SW 1271 (cell line): ENCODE results near the gene DOK3.
A peak's percentile ranks its signal among the peaks of the same experiment; 100 is the strongest.

Experiments used
- DNase-seq, 2 experiments: peaks; one replicate each; lab custom pipeline; 2025; lab: John Stamatoyannopoulos, UW

DOK3 gene

DNA sequence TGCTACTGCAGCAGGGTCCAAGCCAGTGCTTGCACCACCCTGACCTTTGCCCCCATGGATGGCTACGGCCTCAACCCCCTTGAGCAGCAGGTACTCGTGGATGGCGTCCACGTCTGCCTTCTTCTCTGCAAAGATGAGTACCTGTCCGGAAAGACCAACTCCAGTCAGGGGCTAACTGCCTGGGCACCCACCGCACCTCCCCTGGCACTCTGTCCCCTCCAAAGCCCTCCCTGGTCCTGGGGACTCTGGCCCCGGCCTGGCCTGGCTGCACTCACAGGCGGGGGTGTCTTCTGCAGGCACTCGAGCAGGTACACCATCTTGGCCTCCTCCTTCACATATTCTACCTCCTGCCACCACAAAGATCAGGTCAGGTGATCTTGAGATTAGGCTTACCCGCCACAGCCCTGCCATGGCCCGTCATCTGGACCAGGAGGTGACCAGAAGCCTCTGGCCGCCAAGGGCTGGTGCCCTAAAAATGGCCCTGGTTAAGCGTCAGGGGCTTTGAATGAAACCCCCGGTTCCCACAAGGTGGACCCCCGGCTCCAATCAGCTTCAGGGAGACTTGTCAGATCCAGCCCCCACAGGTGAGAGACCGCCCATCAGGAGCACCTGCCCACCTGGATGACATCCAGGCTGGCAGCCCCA lies 3.2 kb upstream of the DOK3 start:
- DNase-seq: no peak

DNA sequence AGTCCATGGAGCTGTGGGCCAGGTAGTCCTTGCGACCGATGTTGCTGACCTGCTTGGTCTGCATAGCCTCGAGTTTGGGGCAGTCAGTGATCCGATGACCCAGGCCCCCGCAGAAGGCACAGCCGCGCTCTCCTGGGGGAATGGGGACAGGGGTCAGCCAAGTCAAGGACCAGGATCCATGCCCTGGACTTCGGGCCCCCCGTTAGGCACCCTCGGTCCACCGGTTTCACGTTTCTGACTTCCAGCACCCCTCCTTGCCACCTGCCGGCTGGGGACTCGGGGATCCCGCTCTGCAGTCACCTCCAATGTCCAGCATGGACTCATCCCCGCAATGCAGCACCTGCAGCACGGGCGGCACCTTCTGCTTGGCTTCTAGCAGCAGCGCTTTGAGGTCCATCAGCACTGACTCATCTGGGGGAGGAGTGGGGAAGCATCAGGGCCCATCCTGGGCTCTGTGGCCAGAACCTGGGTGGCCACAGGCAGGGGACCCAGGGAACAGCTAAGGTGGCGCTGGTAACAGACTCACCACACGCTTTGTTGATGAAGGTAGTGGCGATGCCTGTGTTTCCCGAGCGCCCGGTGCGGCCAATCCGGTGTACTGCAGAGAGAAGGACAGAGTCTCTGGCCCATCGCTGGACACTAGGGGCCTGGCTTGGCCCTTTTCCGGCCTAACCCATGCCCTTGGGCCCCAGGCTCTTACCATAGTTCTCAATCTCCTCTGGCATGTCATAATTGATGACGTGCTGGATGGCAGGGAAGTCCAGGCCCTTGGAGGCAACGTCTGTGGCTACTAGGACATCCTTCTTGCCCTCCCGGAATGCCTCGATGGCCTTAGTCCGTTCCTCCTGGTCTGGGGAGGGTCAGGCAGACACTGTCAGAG lies 2.4 kb upstream of the DOK3 start:
- DNase-seq: no peak

DNA sequence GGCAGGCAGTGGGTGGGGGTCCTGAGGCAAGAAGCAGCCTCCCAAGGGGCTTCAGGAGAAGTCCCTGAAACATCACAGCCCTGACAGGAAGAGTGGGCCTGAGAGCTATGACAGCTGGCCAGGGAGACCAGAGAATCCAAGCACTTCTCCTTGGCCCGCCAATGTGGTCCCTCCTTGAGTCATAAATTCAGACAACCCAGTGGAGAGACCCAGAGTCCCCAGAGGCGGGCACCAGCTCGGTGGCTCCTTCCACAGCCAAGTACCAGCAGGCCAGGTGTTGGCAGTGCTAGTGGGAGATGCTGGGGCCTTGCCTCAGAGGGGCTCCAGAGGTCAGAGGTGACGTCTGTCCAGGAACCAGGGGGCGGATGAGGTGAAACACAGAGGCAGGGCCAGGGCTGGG lies 1.6 kb upstream of the DOK3 start:
- DNase-seq: no peak

DNA sequence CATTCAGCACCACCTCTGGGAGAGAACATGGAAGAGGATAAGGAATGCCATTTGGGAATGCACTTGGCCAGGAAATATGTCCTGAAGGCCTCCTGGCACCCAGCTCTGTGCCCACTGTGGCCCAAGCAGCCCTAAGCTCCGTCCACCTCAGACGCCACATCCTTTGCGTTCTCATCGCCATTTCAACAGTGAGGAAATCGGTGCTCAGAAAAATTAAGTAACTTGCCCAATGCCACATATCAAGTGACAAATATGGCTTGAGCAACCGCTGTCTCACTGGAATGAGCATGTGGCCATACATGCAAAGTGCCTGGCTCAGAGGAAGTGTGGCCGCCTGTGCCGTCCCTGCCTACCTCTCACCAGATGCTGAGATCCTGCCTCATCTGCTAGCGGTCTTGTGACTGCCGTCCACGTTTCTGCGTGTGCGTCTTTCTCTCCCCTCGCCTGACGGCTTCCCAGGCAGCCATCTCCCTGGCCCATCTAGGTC lies 984 bp upstream of the DOK3 start:
- no peak for DNase-seq

DNA sequence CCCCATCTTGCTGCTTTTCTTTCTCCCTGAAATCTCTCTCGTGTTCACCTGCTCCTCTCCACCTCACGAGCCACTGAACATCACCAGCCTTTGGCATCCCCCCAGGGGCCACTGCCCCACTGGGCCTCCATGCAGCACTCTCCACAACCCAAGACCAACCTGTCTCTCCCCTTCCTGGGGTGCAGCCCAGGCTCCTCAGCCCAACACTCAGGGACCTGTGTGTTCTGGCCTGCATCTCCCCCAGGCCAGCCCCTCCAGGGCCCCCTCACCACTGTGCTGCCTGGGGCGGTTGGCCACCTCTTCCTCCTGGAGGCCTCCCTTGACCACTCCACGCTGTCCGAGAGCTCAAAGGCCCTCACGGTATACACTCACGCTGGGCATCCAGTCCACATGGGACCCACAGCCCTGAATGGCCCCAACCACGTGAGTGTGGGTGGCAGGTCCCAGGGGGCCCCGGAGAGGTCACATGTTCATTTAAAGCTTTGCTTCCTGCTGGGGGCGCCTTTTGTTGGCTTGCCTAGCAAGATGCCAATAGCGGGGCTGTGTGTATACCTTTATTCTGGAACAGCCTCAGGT lies 453 bp upstream of the DOK3 start:
- DNase-seq: no peak

DNA sequence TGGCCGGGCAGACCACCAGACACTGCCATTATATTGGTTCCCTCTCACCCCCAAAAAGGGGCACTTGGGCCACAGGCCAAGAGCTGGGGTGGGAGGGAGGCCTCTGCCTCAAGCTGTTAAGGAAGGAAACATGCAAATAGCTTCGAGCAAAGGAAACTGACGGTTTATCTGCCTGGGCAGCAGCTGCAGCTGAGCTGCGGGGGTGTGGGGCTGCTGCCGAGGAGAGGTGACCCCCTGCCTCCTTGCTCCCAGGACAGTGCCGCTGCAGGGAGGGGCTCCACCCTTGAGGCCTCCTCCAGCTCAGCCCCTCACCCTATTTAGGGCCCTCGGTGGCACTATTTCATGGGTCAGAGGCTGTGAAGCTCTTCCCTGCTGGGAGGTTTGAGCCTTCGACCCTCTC lies 789 bp downstream of the DOK3 start:
- no peak for DNase-seq

DNA sequence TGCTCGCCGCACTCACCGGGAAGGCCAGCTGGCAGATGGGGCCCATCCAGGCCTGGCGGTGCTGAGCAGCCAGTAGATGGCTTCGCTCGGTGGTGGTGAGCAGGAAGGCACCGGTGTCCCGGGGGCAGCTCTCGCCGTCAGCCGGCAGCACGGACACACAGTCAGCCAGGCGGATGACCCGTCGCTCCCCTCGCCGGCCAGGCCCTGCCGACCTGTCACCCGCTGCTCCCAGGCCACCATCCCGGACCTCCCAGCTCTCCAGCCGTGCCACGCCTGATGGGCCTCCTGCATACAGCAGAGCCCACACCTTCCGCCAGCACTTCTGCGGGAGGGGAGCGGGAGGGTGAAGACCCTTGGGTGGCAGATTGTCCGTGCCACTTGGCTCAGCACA lies 1.4 kb downstream of the DOK3 start:
- no peak for DNase-seq

DNA sequence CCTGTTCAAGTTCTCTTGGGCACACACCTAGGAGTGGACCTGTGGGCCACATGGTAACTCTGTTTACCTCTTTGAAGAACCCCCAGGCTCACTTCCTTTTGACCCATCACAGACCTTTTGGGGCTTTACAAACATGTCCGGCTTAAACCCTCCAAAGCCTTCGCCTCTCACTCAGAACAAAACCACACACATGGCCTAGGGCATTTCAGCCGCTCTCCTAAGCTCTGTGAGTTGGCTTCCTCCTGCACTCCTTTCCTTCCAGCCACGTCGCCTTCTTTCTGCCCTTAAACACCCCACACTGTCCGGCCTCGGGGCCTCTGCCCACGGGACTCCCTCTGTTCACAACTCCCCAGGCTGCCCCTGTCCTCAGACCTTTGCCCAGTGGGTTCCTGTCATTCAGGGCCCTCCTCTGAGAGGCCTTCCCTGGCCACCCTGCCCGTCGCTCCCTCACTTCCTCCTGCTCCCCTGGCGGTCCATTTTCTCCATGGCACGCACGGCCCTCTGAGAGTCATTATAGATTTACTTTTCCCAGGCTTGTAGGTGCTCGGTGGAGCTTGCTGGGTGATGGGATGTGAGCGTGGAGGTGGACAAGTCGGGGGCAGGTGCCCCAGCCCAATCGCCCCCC lies 1.9 kb downstream of the DOK3 start:
- DNase-seq: no peak

DNA sequence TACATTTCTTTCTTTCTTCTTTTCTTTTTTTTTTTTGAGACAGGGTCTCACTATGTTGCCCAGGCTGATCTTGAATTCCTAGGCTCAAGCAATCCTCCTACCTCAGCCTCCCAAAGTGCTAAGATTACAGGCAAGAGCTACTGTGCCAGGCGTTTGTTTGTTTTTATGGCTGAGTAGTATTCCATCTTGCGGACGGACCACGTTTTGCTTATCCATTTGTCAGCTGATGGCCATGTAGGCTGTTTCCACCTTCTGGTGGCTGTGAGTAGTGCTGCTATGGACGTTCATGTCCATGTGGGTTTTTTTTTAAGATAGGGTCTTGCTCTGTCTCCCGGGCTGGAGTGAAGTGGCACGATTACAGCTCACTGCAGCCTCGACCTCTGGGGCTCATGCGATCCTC lies 2.5 kb downstream of the DOK3 start:
- DNase-seq: peak in 1 of 2 experiments; percentile 19

DNA sequence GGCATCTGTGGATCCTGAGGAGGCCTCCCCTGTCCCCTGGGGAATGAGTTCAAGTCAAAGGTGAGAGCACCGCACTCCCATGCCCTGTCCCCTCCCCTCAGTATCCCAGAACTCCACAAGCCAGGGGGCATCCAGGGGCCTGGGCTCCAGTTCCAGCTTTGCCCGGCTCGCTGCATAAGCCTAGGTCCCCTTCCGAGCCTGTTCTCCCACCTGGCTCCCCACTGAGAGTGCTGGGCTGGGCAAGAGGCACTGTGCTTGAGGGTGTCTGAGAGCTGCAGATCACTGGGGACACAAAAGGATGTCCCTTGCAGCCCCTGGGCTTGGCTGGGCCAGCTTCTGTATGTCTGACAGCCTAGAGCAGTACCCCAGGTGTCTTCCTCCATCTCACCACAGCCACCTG lies 4.6 kb downstream of the DOK3 start:
- no peak for DNase-seq

DNA sequence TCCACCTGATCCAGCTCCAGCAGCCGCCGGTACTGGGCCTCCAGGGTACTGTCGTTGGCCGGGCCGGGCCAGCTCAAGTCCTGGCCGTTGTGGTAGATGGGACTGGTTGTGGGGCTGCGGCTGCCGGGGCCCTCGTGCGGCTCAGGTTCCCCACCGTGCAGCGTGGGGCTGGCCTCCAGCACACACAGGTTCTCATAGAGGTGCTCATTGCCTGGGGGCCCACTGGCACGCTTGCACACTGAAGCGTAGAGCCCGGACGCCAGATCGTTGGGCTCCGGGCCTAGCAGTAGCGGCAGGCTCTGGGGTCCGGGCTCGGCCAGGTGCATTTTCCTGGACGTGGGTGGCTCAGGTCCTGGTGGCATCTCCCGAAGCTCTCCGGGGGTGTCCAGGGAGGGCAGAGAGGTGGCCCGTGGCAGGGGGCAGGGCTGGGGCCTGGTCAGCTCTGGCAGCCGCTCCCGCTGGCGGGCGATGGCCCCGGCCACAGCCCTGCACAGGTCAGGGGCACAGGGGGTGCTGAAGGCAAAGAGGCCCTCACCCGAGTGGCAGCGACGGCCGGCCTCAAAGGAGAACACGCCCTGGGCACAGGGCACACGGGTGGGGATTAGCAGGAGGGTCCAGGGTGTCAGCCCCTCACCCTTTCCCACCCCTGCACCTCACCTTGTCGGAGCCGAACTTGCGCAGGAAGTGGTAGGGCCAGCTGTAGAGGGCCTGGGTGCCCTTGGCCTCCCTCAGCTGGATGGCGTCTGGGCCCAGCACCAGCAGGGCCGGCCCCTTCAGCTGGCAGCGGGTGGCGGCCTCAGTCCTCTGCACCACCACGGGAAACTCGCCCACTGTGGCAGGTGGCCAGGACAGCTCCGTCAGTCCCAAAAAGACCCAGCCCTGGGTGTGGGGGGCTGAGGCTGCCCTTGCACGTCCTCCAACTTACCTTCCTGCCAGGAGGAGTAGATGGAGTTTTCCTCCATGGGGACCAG lies 5.3 kb downstream of the DOK3 start:
- no peak for DNase-seq

DNA sequence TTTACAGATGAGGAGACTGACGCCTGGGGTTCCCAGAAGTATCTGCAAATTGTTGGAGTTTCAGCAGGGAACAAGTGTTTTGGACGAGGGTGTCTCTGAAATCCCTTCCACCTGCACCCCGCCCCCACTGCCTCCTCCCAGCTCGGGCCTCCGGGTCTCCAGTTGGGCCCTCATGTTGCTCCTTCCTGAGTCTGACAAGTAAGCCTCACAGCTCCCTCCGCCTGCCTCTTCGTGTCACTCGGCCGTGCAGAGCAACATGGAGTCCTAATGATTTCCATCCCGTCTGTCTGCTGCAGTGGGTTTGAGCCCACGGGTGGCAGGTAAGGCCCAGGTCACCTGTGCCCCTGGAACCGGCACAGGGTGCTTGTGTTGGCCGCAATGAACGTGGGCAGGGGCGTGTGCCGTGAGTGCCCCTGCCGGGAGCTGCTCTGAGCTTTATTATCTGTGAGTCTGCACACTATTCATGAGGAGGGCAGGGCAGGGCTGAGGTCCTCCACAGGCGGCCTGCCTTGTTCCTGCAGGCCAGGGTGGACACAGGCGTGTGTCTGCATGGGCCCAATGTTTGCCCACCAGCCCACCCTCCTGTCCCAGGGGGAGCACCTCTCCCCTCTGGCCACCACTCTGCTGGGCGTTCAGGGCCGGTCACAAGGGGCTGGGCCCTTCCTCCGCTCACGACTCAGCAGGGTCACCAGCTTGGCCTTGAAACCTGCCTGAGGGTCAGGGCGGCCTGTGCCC lies 6.1 kb downstream of the DOK3 start:
- DNase-seq: no peak

DNA sequence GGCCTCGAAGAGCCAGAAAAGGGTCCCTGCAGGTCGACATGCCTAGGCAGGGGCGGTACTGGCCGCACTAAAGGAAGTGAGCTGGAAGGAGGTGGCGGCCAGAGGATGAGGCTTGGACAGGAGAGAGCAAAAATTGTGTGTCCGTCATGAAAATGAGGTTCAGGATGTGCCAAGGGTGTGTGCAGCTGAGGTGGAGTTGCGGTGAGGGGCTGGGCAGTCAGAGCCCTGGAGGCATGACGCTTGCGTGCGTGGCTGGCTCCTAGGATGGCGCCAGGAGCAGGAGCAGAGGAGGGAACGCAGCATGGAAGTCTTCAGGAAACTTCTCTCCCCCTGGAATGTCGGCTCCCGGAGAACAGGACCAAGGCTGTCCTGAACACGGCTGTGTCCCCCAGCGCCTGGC lies 6.7 kb downstream of the DOK3 start:
- no peak for DNase-seq

DNA sequence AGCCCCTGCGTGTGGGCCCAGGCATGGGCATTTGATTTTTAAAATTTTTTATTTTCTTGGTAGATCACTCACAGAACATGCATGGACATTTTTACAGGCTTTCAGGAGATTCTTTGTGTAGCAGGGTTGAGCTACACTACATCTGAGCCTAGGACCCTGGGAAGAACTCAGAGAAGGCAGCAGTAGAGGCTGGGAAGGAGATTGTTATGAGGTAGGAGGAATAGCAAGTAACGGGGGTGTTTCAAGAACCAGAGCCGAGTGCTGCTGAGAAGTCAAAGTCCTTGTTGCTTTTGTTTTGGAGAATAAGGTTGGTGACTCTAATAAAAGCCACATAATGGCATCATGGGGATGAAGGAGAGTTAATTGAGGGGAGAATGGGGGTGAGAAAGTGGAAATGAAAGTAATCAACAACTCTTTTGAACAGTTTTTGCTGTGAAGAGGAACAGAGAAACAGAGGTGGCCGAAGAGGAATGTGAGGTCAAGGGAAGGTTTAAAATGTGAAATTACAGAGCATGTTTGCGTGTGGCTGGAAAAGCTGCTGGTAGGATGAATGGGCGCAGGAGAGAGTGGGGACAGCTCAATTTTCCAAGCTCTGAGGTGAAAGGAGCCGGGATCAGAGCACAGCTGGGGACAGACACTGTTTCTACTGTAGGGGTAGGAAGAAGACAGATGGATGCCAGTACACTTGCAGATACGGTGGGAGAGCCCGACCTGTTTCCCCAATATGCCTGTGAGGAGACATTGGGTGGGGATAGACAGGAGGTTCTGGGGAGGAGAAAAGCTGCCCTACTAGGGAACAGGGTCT lies 7.5 kb downstream of the DOK3 start:
- DNase-seq: no peak

DNA sequence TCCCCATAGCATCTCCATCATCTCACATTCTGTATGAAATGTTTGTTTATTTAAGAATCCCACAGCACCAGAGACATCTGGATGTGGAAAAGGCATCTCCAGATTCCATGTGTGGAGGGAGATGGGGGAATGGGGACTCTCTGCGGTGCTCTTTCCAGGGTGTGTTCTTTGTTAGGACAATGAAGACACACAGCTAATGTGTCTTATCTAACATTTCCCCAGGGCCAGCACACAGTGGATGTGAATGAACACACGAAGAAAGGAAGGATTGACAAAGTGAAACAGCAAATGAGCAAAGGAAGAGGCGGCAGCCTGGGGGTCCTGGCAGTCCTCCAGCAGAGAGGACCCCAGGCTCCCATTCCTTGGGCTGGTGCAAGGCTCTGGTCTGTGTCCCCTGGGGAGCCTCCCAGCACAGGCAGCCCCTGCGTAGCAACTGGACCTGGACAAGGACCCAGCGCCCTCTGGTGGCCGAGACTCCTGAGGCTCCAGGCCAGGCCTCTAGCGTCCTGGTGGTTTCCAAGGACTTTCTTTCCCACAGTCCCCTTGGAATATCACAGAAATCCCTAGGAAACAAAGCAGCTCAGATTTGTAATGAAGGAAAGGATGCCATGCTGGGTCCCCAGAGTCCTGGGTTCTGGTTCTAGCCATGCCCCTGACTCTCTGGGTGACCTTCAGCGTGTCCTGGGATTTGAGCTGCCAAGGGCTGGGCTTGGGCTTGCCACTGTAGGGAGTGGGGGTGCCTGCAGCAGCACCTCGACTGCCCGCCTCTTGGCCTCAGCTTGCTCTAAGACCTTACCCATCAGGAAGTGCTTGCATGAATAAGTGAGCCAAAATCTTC lies 8.7 kb downstream of the DOK3 start:
- peak; percentile 47 to 84 for DNase-seq

DNA sequence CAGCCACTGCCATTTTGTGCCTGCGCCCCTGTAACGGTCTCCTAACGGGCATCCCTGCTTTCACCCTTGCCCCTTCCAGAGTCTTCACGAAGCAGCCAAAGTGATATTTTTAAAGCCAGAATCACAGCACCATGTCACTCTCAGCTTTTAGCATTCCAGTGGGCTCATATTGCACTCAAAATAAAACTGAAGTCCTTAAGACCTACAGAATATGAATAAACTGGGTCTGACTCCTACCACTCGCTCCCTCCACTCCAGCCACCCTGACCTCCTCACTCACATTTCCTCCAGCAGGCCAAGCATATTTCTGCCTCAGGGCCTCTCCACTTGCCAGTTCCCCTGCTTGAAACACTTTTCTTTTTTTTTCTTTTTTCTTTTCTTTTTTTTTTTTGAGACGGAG lies 9.8 kb downstream of the DOK3 start:
- DNase-seq: no peak

DNA sequence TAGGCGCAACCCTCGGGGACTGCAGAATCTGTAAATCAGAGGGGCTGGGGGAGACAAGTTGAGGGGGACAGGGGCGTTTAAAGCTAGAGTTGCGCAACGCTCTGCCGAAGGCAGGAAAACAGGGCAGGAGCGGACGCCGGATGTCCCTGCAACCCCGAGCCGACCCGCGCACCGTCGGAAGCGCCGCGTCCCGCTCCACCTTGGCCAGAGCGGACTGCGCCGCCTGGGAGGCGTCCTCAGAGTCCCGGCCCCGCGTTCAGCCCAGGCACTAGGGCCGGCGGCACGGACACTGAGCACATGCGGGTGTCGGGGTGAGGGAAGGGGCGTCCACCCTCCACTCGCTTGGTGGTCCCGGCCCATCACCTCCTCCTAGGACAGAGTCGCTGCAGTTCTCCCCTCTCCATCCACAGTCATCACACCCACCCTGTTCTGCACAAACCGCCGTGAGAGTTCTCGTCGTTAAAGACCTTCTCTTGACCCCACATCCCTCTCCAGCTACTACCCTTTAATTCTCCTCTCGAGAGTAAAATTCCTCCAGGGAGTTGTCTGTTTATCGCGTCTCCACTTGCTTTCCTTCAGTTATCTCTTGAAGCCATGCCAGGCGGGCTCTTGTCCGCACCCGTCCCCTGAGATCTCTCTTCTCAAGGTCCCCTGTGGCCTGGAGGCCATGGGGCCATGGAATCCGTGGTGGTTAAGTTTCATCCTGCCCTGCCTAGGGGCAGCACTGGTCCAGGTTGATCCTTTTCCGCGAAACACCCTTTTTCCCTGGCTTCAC lies 11.4 kb downstream of the DOK3 start:
- DNase-seq: no peak
